GM12878 (cell line): Measurements from ENCODE around the gene MAN2C1. TPM values are rescaled to one million over a fixed set of nuclear protein-coding genes. Genes with fewer than 3 reads are reported as not detected.

ENCODE experiments used
- ATAC-seq: fragments of 200-7000 bp; cut with Tn5 transposase; 3 replicates; pipeline ENCODE4 v1.9.1; 2020; ENCODE audit warnings: mild to moderate bottlenecking, moderate library complexity
- BruUV-seq: library from RNA; stranded (reverse); fragments of 400-500 nt; replicated peaks from 2 replicates; lab custom pipeline; 2021; lab: Mats Ljungman, UMichigan
- CTCF ChIA-PET: fragments of 300-600 bp; sonication (Branson Sonifier 250); formaldehyde crosslinking; extraction: SDS; loops from one replicate; lab custom pipeline; 2021; ENCODE audit warnings: inconsistent platforms; lab: Yijun Ruan, JAX
- POLR2A ChIA-PET: fragments of 350-600 bp; formaldehyde crosslinking; extraction: SDS; loops from one replicate; lab custom pipeline; 2021; ENCODE audit warnings: inconsistent platforms; lab: Charles Lee
- RAD21 ChIA-PET: fragments of 300-600 bp; sonication (Branson Sonifier 250); formaldehyde crosslinking; loops from one replicate; lab custom pipeline; 2023; ENCODE audit warnings: antibody characterized with exemption; ENCODE audit not compliant: unreplicated experiment; lab: Charles Lee
- SMC1A ChIA-PET: fragments of 300-600 bp; sonication (Branson Sonifier 250); formaldehyde crosslinking; loops from one replicate; lab custom pipeline; 2023; ENCODE audit not compliant: unreplicated experiment, uncharacterized antibody; lab: Charles Lee
- DNase-seq: peaks from one replicate; pipeline ENCODE4 v3.0.0-alpha.2; 2011; ENCODE audit warnings: low read depth, low spot score
- FAIRE-seq: peaks from 3 replicates; lab custom pipeline; 2011; peaks lifted over from hg19 to GRCh38; lab: Jason Lieb, UNC
- H2AFZ ChIP-seq: 2 replicates; pipeline ENCODE4 v1.6.0; 2011; ENCODE audit warnings: low read depth, low read length, control low read depth; ENCODE audit not compliant: control insufficient read depth
- H3K27ac ChIP-seq: 2 replicates; pipeline ENCODE4 v1.5.1; 2011; ENCODE audit warnings: control low read depth; ENCODE audit not compliant: control insufficient read depth, insufficient read depth
- H3K27me3 ChIP-seq, 2 experiments: replicated peaks in 1 of 2; 2 replicates each; pipeline versions ENCODE4 v1.6.0 to v1.6.1; 2011; ENCODE audit warnings: low read length in 1 of 2; ENCODE audit not compliant: control insufficient read depth in 2 of 2, insufficient read depth in 2 of 2
- H3K36me3 ChIP-seq, 2 experiments: 2 replicates each; pipeline ENCODE4 v1.5.1; 2011; ENCODE audit warnings: low read length in 1 of 2; ENCODE audit not compliant: control insufficient read depth in 2 of 2, insufficient read depth in 2 of 2
- H3K4me1 ChIP-seq: 2 replicates; pipeline ENCODE4 v1.6.1; 2011; ENCODE audit warnings: mild to moderate bottlenecking, low read length, moderate library complexity, mixed read lengths; ENCODE audit not compliant: control insufficient read depth, insufficient read depth
- H3K4me2 ChIP-seq: 2 replicates; pipeline ENCODE4 v1.6.0; 2011; ENCODE audit warnings: control low read depth; ENCODE audit not compliant: control insufficient read depth, insufficient read depth
- H3K4me3 ChIP-seq: fragments of 200-600 bp; sonication (generic); 2 replicates; pipeline ENCODE4 v1.5.1; 2016
- H3K79me2 ChIP-seq: 2 replicates; pipeline ENCODE4 v1.6.0; 2011; ENCODE audit warnings: low read length; ENCODE audit not compliant: control insufficient read depth, insufficient read depth
- H3K9ac ChIP-seq: 2 replicates; pipeline ENCODE4 v1.8.0; 2011; ENCODE audit warnings: low read length, control low read depth, mixed read lengths; ENCODE audit not compliant: control insufficient read depth, insufficient read depth
- H3K9me3 ChIP-seq: replicated peaks from 3 replicates; pipeline ENCODE4 v1.5.1; 2011; ENCODE audit warnings: mild to moderate bottlenecking, low read length; ENCODE audit not compliant: control insufficient read depth, insufficient read depth
- H4K20me1 ChIP-seq: 2 replicates; pipeline ENCODE4 v1.6.0; 2011; ENCODE audit not compliant: control insufficient read depth, insufficient read depth
- BHLHE40 ChIP-seq, 2 experiments: fragments of 450-650 bp in 1 of 2; IDR thresholded peaks; 2 replicates each; pipeline ENCODE4 v1.6.1; 2011 to 2017; ENCODE audit warnings: low read depth in 2 of 2, borderline replicate concordance in 1 of 2, improper control_type of control experiment in 1 of 2, low read length in 1 of 2, mild to moderate bottlenecking in 1 of 2
- CHD4 ChIP-seq: fragments of 200-600 bp; sonication (generic); IDR thresholded peaks from 2 replicates; pipeline ENCODE4 v1.6.1; 2016; ENCODE audit warnings: mild to moderate bottlenecking
- LARP7 ChIP-seq: fragments of 450-650 bp; IDR thresholded peaks from 2 replicates; pipeline ENCODE4 v1.6.1; 2017; ENCODE audit warnings: mild to moderate bottlenecking
- PAX8 ChIP-seq: fragments of 450-650 bp; IDR thresholded peaks from 2 replicates; pipeline ENCODE4 v1.6.1; 2017; ENCODE audit warnings: mild to moderate bottlenecking, moderate library complexity
- RAD21 ChIP-seq: IDR thresholded peaks from 2 replicates; pipeline ENCODE4 v1.6.1; 2011; ENCODE audit warnings: mild to moderate bottlenecking, low read depth, low read length, moderate library complexity; ENCODE audit not compliant: insufficient read depth
- SMC3 ChIP-seq: IDR thresholded peaks from 2 replicates; pipeline ENCODE4 v1.6.1; 2011; ENCODE audit warnings: low read length, improper control_type of control experiment, borderline replicate concordance
- USF1 ChIP-seq: IDR thresholded peaks from 2 replicates; pipeline ENCODE4 v1.6.1; 2011; ENCODE audit warnings: borderline replicate concordance, low read depth, mild to moderate bottlenecking, moderate library complexity, mixed read lengths, low read length; ENCODE audit not compliant: insufficient read depth; ENCODE audit errors: extremely low read length
- ZBED1 ChIP-seq: IDR thresholded peaks from 2 replicates; pipeline ENCODE4 v1.6.1; 2016; ENCODE audit warnings: borderline replicate concordance
- ZNF207 ChIP-seq: fragments of 450-650 bp; IDR thresholded peaks from 2 replicates; pipeline ENCODE4 v1.6.1; 2014; ENCODE audit warnings: antibody characterized with exemption, mild to moderate bottlenecking, borderline replicate concordance
- ZNF687 ChIP-seq: fragments of 450-650 bp; IDR thresholded peaks from 2 replicates; pipeline ENCODE4 v1.6.1; 2017; ENCODE audit warnings: mild to moderate bottlenecking, moderate library complexity
- WGBS: methylation state at CpG from one replicate; pipeline ENCODE4 v1.1.6; 2016; ENCODE audit warnings: low lambda C conversion rate; ENCODE audit not compliant: insufficient replicate concordance, insufficient coverage; ENCODE audit errors: missing lambda C conversion rate; 5-methylcytosine and 5-hydroxymethylcytosine counted together
- in situ Hi-C: fragments of 300-500 bp; cut with MboI; formaldehyde crosslinking; loops from 9 replicates; pipeline ENCODE4 v1.14.3; 2018; ENCODE audit warnings: mixed read lengths
- intact Hi-C: fragments of 100-400 bp; cut with micrococcal nuclease; formaldehyde crosslinking; loops from one replicate; pipeline ENCODE4 v1.14.2; 2022; ENCODE audit not compliant: unreplicated experiment
- polyA plus RNA-seq, 11 experiments: library from polyadenylated mRNA; depleted of rRNA in 4 of 11; unstranded in 6 of 11; stranded (reverse) in 5 of 11; fragments of >200 nt; fragmentation: Nextera tagmentation in 4 of 11; fragmentation: Illumina TruSeq in 1 of 11; extraction: Ambion mirVana in 4 of 11; extraction: Trizol in 1 of 11; gene quantifications; 1 replicate in 1 of 11; 2 replicates in 10 of 11; pipeline versions ENCODE4 v1.2.1 to v1.2.3, GENCODE V29; 2011 to 2016; ENCODE audit warnings: inconsistent platforms in 2 of 11, missing spikeins in 2 of 11, low read depth in 1 of 11
- total RNA-seq, 4 experiments: library from RNA; depleted of rRNA in 3 of 4; stranded (reverse); fragments of >200 nt in 3 of 4; fragmentation: Illumina TruSeq in 1 of 4; extraction: Trizol in 1 of 4; gene quantifications; 2 replicates each; pipeline versions ENCODE4 v1.2.1 to v1.2.3, GENCODE V29; 2013 to 2021
- TF ChIP-seq, protein P1 (sequence below), 3 experiments: IDR thresholded peaks in 2 of 3; conservative IDR thresholded peaks in 1 of 3; 2 replicates each; pipeline ENCODE4 v1.5.1; 2011; ENCODE audit warnings: low read depth in 3 of 3, low read length in 3 of 3, mild to moderate bottlenecking in 3 of 3, control low read depth in 2 of 3, moderate library complexity in 2 of 3, inconsistent platforms in 1 of 3, mixed read lengths in 1 of 3; ENCODE audit not compliant: control insufficient read depth in 2 of 3, insufficient read depth in 1 of 3; ENCODE audit errors: extremely low read depth in 1 of 3

MAN2C1 gene
- total and polyA plus RNA-seq, 10 of the 15 experiments (the other 5 are each of a cell fraction or from before 2014, with no cell fraction given): 1.4 to 111 (median 42.2) TPM

DNA sequence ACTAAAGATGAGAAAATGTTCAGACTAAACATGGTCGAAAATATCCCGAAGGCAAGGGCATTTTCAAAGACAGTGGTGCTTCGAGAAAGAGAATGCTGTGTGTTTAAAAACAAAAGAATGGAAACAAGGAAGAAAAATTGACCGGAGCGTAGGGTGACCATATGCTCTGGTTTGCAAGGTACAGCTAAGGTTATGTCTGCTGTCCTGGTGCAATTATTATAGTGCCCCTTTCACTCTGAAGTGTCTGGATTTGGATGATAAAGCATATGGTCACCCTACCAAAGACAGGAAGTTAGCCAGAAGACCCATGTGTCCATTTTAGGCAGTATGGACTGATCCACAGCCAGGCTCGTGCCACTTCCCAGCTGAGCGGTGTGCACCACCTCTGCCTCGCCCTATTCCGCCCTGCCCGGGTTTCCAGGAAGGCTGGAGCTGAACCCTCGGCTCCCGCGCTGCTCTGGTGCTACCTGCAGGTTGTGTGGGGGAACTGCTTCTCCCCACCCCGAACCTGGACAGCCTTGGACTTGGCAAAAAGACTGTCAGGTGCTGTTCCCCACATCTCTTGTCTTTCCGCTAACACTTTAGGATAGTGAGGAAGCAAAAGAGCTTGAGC, 60.5 kb downstream of the MAN2C1 start:
- H3K4me1 ChIP-seq: no peaks in the 10 kb centered on the region
- H3K4me2 ChIP-seq: no peak overlapping the region
- H3K27me3 ChIP-seq: no peaks in the 10 kb centered on the region
- DNase-seq (no peak), FAIRE-seq (no peak), ATAC-seq (peak; percentile 91)
- SMC1A ChIA-PET: interaction anchor here (0.8 kb wide), 1 partner anchor 27 kb away, joined by 3 read pairs; no protein-coding TSS in a partner anchor
- RAD21 ChIA-PET: interaction anchor here (1.4 kb wide), 1 partner anchor 61 kb away, joined by 4 read pairs; the partner anchor contains the start of gene MAN2C1
- POLR2A ChIA-PET: no interaction called here
- no peaks in the 10 kb centered on the region for H3K79me2 ChIP-seq
- in situ Hi-C loops (loop anchor here (10.0 kb wide), 2 partner anchors 283 to 1243 kb away; partner anchors contain the start of gene PPCDC), intact Hi-C loops (no loop called here)
- H4K20me1 ChIP-seq: no peaks in the 10 kb centered on the region
- TF ChIP-seq PAX8: no peak
- TF ChIP-seq BHLHE40 (IDR thresholded peaks at IDR 0.05; ENCODE audit: borderline replicate concordance in 1 of 2, low read depth in 2 of 2, low read length in 1 of 2): no peak
- TF ChIP-seq USF1: no peak
- peak; percentile 23; the same call in 1 of the 2 replicates for TF ChIP-seq SMC3
- TF ChIP-seq ZNF207: no peak
- TF ChIP-seq ZBED1: no peak
- no peak for TF ChIP-seq LARP7
- TF ChIP-seq ZNF687: no peak
- peak; percentile 55 for TF ChIP-seq RAD21
- no peak for TF ChIP-seq CHD4
- TF ChIP-seq, protein P1, sequence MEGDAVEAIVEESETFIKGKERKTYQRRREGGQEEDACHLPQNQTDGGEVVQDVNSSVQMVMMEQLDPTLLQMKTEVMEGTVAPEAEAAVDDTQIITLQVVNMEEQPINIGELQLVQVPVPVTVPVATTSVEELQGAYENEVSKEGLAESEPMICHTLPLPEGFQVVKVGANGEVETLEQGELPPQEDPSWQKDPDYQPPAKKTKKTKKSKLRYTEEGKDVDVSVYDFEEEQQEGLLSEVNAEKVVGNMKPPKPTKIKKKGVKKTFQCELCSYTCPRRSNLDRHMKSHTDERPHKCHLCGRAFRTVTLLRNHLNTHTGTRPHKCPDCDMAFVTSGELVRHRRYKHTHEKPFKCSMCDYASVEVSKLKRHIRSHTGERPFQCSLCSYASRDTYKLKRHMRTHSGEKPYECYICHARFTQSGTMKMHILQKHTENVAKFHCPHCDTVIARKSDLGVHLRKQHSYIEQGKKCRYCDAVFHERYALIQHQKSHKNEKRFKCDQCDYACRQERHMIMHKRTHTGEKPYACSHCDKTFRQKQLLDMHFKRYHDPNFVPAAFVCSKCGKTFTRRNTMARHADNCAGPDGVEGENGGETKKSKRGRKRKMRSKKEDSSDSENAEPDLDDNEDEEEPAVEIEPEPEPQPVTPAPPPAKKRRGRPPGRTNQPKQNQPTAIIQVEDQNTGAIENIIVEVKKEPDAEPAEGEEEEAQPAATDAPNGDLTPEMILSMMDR (IDR thresholded peaks at IDR 0.05 in 2 of 3, conservative IDR thresholded peaks at IDR 0.05 in 1 of 3; ENCODE audit: control insufficient read depth in 2 of 3, extremely low read depth in 1 of 3, insufficient read depth in 1 of 3, low read depth in 3 of 3, low read length in 3 of 3): peak; percentile 44 to 64 (median 53); a peak in 5 of 6 replicates
- BruUV-seq: no TSS peak
- no peaks in the 10 kb centered on the region for H3K36me3 ChIP-seq
- WGBS: 27% methylated on average over 15 of the region's 15 CpGs
- no peak overlapping the region for H3K4me3 ChIP-seq
- H2AFZ ChIP-seq: no peak overlapping the region
- H3K9ac ChIP-seq: no peak overlapping the region
- H3K27ac ChIP-seq: no peak overlapping the region
- no peaks in the 10 kb centered on the region for H3K9me3 ChIP-seq
- CTCF ChIA-PET: interaction anchor here (0.6 to 0.8 kb wide), 2 partner anchors 104 to 156 kb away, joined by 3 to 4 read pairs; no protein-coding TSS in a partner anchor
